HG03045 (cell line): ENCODE data around the gene RAPGEF6.
A peak's percentile ranks its signal among the peaks of the same experiment; 100 is the strongest.
"Not testable (repeated sequence)": the region's sequence is repeated elsewhere in the genome, so short reads cannot be mapped to it uniquely, and the experiment has no call there.

Source experiments
- ATAC-seq: cut with Tn5 transposase; IDR thresholded peaks from one replicate; pipeline ENCODE4 v1.9.1; 2021; ENCODE audit warnings: mild to moderate bottlenecking, moderate library complexity; ENCODE audit not compliant: unreplicated experiment

The RAPGEF6 gene

DNA sequence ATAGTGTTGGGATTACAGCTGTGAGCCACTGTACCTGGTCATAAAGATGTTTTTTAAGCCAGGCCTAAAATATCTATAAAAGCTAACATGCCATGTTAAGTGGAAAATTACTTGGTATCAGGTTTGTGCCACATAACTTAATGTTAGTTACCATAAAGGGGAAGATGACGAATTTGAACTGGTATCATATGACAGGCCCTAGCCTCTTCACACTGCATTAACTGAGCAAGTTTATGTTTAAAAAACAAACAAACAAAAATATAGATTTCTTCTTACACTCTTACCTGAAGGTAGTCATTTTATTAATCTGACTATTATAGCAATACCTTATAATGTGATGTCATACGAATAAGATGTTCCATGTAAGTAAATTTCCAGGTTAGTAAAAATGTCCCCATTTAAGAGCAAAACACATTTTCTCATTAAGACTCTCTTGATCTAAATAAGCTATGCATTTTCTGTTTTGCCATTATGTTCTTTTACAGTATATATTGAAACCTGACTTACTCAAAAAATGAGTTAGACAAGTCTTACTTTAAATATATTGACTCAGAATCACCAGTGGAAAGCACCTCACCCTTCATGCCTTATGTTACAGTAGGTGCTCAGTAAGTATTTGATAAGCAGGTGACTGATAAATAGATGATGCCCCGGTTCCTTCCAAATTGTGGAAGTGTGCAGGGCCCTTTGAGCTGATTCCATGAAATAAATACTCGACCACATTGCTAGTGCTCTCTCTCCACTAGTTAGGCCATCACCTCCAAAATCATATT, 245.7 kb downstream of the RAPGEF6 start:
- peak; percentile 52 for ATAC-seq

DNA sequence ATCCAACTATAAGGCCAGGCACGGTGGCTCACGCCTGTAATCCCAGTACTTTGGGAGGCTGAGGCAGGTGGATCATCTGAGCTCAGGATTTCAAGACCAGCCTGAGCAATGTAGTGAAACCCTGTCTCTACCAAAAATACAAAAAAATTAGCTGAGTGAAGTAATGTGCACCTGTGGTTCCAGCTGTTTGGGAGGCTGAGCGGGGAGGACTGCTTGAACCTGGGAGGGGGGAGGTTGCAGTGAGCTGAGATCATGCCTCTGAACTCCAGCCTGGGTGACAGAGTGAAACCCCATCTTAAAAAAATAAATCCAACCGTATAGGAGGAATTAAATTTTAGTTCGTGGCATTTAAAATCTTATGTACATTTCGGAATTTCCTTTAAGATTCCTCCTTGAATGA, 247.8 kb downstream of the RAPGEF6 start:
- ATAC-seq: no peak

DNA sequence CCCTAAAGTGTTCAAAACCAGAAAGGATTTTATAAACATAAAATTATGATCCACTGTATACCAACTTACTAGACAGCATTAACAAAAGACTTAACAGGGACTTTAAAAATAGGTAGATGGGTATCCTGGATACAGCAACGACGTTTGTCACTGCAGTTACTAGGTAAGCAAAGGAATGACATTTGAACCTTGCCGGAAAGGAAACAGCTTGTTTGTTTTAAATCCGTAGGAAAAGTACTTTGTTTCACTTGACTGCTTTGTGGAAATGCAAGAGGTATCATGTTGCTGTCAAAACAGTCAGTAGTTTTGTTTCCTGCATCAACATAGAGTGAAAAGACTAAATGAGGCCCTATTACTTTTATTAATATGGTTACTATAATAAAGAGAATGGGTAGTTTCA, 248.2 kb downstream of the RAPGEF6 start:
- ATAC-seq: no peak

DNA sequence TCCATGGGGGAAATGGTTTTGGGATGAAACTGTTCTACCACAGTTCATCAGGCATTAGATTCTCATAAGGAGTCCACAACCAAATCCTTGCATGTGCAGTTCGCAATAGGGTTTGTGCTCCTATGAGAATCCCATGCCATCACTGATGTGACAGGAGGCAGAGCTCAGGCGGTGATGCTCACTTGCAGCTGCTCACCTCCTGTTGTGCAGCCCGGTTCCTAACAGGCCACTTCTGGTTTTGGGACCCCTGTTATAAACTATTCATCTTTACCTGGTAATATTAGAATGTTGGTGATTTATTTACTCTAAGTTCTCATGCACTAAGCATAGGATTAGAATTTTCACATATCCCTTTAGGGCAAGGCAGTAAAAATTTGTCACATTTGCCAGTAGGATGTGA, 248.9 kb downstream of the RAPGEF6 start:
- ATAC-seq: no peak

DNA sequence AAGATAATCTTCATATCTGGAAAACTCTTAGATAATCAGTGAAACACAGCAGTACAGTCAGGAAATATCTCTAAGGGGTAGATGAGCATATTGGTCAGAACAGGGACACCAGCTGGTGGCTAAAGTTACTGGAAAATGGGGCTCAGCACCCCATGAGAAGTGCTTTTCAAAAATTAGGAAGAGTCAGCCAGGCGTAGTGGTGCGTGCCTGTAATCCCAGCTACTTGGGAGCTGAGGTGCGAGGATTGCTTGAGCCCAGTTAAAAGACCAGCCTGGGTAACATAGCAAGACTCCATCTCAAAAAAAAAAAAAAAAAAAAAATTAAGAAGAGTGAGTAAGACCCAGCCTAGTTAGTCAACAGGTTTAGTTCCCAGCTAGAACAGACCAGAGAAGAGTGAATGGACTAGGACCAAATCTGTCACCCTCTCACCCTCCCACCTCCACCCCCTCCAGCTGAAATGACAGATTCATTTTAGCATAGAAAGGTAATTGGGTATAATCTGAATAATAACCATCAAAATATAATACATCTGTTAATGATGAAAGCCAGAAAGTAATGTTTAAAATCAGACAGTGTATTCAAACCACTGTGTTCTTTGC, 250.3 kb downstream of the RAPGEF6 start:
- no peak for ATAC-seq

DNA sequence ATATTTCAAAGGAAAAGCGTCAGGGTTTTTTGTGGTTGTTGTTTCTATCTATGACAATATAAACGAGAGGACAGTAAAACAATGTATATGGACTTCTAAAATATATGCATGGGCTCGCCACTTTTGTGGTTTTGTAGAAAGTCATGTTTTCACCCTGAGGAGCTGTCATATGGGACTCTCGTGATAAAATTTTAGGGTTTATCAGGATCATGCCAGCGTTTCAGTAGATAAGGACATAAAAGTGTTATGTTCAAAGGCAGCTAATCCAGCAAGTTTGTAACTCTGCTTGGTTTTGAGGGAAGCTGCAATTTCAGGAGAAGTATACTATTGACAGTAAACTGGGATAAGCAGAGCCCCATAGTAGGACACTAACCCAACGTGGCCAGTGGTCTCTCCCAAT, 250.9 kb downstream of the RAPGEF6 start:
- no peak for ATAC-seq

DNA sequence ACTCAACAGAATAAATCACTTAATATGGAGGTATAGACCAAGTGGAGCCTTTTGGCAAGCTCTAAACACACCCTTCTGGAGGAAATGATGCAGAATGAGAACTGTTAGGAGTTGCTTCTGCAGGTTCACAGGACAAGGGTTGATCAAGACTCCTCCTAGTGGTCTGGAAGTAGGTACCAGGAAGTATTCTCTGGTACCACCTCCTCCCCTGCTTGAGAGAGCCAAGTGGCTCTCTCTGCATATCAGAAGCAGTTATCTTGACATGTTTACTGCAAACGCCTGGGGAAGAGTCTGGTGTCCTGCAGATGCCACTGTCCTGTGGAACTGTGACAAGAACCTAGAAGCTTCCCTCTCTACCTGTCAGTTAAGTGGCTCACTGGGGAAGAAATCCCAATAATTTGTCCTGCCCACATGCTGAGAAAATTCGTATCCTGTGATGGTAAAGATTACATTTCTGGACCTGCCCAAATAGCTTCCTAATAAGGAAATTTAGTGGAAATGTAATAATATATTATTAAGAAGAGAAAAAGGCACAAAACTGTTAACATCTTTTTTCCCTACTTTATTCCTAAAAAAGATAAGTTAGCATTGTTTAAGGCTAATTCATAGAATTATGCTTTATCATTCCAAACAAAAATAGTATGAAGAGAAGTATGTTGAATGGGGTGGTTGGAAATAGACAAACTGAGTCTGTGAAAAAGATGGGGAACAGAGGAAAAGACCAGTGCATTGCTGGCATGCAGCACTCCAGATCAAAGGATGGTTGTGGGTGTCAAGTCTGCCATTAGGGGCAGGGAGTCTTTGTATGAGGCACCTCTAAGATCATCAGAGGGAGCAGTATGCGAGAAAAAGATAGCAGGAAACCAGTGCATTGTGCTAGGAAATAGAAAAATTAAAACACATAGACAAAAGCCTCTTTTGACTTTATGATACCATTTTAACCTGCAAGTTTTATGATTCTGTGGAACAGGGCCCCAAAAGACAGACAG, 252.3 kb downstream of the RAPGEF6 start:
- ATAC-seq: peak; percentile 52

DNA sequence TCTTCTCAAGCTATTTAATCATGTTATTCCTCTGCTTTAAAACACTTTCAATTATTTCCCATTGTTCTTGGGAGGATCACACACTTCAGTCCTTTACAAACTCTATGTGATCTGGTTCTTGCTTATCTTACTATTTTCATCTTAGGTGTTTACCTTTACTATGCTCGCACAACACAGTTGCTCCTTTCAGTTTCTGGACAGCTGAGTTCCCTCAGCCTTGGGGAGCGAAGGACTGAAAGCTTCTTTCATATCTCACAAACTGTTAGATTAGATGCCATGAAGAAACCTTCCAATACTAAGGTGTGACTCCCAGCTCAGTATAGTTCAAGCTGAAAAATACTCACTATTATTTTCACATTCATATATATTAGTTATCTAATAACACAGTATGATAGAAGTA, 253.3 kb downstream of the RAPGEF6 start:
- ATAC-seq: peak; percentile 48

DNA sequence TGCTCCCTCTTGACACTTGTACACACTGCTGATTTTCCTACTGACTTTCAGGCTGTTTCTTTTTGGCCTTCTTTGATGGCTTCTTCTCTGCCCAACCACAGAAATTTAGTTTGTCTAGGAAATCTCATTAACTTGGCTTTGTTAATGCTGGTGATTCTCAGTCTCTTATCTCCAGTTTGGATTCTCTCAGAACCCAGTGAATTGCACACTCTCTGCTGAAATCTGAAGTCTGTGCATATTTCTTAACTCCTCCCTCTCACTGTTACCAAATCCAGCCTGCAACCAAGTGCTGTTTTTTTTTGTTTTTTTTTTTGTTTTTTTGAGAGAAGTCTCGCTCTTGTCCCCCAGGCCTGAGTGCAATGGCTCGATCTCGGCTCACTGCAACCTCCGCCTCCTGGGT, 254.0 kb downstream of the RAPGEF6 start:
- ATAC-seq: no peak

DNA sequence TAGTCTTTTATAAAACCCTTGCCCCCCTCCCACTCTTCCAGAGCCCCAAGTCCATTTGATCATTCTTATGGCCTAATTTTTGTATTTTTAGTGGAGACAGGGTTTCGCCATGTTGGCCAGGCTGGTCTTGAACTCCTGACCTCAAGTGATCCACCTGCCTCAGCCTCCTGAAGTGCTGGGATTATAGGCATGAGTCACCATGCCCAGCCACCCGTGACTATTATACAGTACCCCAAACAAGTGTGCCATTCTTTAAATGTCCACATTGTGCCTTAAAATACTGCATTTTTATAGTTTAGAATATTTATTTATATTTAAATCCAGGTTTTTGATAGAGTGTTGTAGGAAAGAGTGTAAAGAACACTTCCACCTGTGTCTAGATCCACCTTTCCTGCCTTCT, 254.8 kb downstream of the RAPGEF6 start:
- ATAC-seq: not testable (repeated sequence)

DNA sequence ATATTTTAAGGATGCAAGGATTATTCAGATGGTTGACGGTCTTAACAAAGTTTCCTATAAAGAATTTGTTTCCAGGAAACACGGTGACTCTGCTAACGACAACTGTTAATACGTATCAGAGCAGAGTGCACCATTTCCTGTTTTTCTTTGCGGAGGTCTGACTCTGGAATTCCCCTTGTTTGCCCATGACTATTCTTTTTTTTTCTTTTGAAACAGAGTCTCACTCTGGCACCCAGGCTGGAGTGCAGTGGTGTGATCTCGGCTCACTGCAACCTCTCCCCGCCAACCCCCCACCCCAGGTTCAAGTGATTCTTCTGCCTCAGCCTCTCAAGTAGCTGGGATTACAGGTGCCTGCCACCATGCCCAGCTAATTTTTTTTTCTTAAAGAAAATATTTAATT, 255.3 kb downstream of the RAPGEF6 start:
- no peak for ATAC-seq

DNA sequence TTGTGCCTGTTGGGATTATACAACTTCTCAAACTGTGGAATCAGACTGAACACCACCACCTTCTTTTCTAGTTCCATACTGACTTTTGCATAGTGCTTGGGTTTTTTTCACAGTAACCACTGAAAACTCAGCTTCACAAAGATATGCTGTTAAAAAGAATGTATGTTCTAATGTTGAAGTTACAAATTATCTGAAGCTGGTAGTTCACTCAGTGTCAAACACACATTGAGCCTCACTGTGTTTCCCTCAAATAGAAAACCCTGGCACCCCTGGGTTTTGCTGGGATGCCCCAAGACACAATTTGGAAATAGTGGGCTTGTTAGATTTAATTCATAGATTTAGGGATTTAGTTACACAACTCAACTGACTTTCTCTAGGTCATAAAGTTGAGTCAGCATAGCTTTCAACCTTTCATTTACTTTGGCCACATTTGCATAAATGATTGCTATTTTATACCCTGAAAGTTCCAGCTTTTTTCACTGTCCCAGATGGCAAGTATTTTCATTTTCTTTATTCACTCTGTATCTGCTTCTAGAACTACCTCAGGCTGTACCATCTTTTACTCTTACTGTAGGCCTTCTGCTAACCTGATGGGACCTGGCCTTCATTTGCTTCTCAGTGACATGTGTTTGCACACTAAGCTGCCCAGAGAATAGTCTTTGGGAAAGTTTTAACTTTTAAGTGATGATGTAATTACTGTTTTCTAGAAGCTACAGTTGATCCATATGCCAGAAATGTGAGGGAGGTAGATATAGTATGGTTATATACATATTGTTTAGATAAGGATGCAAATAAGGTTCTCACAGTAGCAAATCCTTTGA, 256.1 kb downstream of the RAPGEF6 start:
- ATAC-seq: peak; percentile 25

DNA sequence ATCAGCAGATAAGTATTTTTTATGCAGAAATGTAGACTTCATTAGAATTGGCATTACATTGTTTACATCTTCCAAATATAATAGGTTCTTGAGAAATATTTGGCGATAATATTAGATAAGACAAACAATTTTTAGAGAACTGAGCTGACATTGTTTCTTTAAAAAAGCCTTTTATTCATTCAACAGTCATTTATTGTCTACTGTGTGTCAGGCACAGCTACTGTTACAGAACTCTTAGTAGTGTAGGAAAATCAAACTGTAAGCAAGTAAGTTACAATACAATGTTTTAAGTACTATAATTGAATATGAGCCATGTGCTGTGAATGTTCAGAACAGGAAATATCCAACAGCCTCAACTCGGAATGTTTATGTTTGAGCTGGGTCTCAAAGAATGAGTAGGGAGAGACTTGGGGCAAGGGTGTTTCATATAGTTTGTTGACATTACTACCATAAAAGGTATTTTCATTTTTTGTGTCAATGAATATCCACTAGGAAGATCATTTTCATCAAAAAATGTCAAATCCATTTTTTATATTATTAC, 257.2 kb downstream of the RAPGEF6 start:
- no peak for ATAC-seq

DNA sequence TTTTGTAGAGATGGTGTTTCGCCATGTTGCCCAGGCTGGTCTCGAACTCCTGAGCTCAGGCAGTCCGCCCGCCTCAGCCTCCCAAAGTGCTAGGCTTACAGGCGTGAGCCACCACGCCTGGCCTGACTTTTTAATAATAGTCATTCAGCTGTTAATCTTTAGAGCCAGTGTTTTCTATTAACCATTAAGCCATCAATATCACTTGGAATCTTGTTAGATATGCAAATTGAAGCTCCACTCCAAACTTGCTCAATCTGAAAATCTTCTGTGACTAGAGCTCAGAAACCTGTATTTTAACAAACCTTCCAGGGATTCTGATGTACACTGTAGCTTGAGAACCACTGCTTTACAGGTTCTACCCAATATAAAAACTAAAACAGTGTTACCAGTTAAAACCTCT, 257.7 kb downstream of the RAPGEF6 start:
- no peak for ATAC-seq

DNA sequence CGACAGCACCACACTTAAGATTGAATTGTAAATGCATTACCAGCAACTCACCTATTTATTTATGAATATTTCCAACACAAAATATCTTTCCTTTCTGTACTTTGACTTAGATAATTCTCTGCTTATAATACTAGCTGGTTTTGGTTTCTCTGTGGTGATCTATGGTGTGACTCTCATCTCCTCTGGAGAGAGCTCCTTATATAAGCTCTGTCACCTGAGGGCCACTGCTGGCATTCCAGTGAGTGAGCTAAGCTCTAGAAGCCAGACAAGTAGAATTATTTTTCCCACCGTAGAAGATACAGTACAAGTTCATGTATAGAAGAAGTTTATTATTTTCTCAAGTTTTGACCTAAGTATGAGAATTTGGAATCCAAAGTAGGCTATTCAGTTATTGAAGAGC, 259.7 kb downstream of the RAPGEF6 start:
- no peak for ATAC-seq
